ENCODE measurements around the gene VIM. TPM values are rescaled to one million over a fixed set of nuclear protein-coding genes. Genes with fewer than 3 reads are reported as not detected.

VIM gene
- total and polyA plus RNA-seq, 4 donors, result 800 to 1,640 (median 1,361) TPM

DNA sequence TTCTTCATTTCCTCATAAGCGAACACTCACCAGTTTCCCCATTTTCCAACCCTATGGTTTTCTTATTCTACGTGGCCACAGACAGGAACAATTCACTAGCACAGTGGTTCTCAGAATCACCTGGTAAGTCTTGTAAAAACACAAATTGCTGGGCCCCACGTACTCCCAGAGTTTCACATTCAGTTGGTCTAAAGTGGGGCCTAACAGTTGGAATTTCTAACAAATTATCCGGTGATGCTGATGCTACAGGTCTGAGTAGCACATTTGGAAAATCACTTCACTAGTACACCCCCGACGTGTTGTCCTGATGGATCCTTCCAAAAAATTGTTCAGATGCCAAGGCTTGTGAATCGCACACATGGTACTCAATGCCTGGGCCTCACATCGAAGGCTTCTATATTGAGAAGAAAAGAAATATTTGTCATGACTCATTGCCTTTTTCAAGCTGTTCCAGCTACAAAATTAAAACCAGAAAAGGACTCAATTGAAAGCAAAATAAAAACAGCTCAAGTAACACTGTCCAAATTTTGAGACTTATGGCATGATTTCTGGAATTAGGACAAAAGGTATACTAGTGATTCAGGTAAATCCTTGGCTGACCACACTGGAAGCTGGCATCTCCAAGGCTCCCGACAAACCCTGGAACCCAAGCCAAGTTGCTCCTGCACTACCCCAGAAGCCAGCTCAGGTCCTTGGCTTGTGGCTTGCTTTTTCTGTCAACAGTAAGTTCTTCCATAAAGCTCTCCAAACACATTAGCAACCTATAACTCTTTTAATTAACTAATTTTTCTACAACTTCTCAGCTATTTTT lies 12.9 kb upstream of the VIM start:
- TF ChIP-seq, protein P1, sequence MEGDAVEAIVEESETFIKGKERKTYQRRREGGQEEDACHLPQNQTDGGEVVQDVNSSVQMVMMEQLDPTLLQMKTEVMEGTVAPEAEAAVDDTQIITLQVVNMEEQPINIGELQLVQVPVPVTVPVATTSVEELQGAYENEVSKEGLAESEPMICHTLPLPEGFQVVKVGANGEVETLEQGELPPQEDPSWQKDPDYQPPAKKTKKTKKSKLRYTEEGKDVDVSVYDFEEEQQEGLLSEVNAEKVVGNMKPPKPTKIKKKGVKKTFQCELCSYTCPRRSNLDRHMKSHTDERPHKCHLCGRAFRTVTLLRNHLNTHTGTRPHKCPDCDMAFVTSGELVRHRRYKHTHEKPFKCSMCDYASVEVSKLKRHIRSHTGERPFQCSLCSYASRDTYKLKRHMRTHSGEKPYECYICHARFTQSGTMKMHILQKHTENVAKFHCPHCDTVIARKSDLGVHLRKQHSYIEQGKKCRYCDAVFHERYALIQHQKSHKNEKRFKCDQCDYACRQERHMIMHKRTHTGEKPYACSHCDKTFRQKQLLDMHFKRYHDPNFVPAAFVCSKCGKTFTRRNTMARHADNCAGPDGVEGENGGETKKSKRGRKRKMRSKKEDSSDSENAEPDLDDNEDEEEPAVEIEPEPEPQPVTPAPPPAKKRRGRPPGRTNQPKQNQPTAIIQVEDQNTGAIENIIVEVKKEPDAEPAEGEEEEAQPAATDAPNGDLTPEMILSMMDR (IDR thresholded peaks at IDR 0.05; ENCODE audit: control extremely low read depth, extremely low read depth), result no peak
- H3K27ac ChIP-seq (ENCODE audit: low read depth in 1 of 2, low read length in 1 of 2), result peak overlapping the region in 1 of 2 donors; percentile 88
- H3K36me3 ChIP-seq (ENCODE audit: control insufficient read depth in 4 of 4, insufficient read depth in 4 of 4, low read length in 4 of 4), result no peaks in the 10 kb centered on the region
- DNase-seq (no peak), ATAC-seq (ENCODE audit: insufficient read depth, low FRiP score) (no peak)
- no peak overlapping the region for H3K9ac ChIP-seq (ENCODE audit: insufficient read depth in 1 of 2, low read length in 2 of 2)
- H3K4me3 ChIP-seq, result no peak overlapping the region
- WGBS, 2 donors, result 68 to 71% methylated on average over 9 of the region's 9 CpGs
- H3K9me3 ChIP-seq (ENCODE audit: control insufficient read depth in 4 of 4, insufficient read depth in 3 of 4, low read length in 3 of 4), result no peaks in the 10 kb centered on the region
- peaks cover 0 to 5% (median 4%) of the 10 kb centered on the region in 5 donors for H3K4me1 ChIP-seq (ENCODE audit: control insufficient read depth in 5 of 5, insufficient read depth in 5 of 5, low read length in 5 of 5)
- no peaks in the 10 kb centered on the region for H3K27me3 ChIP-seq (ENCODE audit: control insufficient read depth in 3 of 3, insufficient read depth in 3 of 3, low read length in 2 of 3)

DNA sequence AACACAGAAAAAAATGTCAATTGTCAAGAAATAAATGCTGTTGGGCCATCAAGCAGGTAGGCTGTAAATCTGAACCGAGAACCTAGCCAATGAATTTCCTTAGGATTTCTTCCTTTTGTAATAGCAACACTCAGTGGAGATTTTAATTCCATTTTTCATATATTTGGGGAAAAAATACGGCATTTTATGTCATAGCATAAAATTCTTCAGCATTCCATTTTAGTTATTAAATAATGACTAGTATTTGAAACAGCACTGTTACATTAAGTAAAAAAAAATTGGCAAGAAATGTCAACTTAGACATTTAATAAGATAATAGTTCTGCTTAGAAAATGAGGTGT lies 12.3 kb upstream of the VIM start:
- no peaks in the 10 kb centered on the region for H3K36me3 ChIP-seq (ENCODE audit: control insufficient read depth in 4 of 4, insufficient read depth in 4 of 4, low read length in 4 of 4)
- H3K4me1 ChIP-seq (ENCODE audit: control insufficient read depth in 5 of 5, insufficient read depth in 5 of 5, low read length in 5 of 5), result peaks cover 0 to 5% (median 0%) of the 10 kb centered on the region in 5 donors
- H3K27ac ChIP-seq (ENCODE audit: low read depth in 1 of 2, low read length in 1 of 2), result no peak overlapping the region
- no peak overlapping the region for H3K4me3 ChIP-seq
- WGBS, 2 donors, result 86 to 90% methylated on average over 2 of the region's 2 CpGs
- ATAC-seq (ENCODE audit: insufficient read depth, low FRiP score) (no peak), DNase-seq (no peak)
- H3K9me3 ChIP-seq (ENCODE audit: control insufficient read depth in 4 of 4, insufficient read depth in 3 of 4, low read length in 3 of 4), result no peaks in the 10 kb centered on the region
- H3K27me3 ChIP-seq (ENCODE audit: control insufficient read depth in 3 of 3, insufficient read depth in 3 of 3, low read length in 2 of 3), result no peaks in the 10 kb centered on the region
- H3K9ac ChIP-seq (ENCODE audit: insufficient read depth in 1 of 2, low read length in 2 of 2), result no peak overlapping the region
- TF ChIP-seq, protein P1 (IDR thresholded peaks at IDR 0.05; ENCODE audit: control extremely low read depth, extremely low read depth), result no peak

DNA sequence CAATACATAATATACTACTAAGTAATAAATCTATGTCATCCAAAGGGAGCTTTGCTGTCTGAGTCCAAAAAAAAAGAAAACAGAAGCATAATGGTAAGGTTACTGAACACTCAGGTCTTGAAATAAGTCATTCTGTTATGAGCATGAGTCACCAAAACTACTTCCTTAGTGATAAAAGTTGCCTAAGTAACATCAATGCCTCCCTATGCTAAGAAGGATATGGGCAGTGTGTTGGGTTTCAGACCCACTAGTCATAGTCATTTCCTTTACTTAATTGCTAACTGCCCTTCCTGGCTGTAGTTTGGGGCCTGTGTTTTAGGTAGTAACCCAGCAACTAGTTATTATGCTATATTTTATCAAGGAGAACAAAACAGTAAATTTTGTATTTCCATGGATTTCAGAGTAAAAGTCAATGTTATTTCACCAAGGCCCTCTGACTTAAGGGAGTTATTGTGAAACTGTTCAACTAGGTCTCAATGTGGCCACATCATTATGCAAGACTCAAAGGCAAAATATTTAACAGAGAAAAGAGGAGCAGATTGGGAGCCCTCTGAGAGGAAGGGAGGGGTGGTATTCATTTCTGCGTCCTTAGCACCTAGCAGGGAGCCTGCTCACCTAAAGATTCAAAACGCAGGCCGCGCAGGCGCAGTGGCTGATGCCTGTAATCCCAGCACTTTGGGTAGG lies 11.7 kb upstream of the VIM start:
- TF ChIP-seq, protein P1 (IDR thresholded peaks at IDR 0.05; ENCODE audit: control extremely low read depth, extremely low read depth), result no peak
- peak overlapping the region; percentile 60 to 95 for H3K27ac ChIP-seq (ENCODE audit: low read depth in 1 of 2, low read length in 1 of 2)
- H3K9ac ChIP-seq (ENCODE audit: insufficient read depth in 1 of 2, low read length in 2 of 2), result peak overlapping the region in 1 of 2 donors; percentile 24

More for the DNA sequence above, 11.7 kb upstream of the VIM start:
- DNase-seq (peak in 2 of 3 donors; percentile 33 to 53), ATAC-seq (ENCODE audit: insufficient read depth, low FRiP score) (peak; percentile 86)
- H3K4me3 ChIP-seq, result no peak overlapping the region
- H3K4me1 ChIP-seq (ENCODE audit: control insufficient read depth in 5 of 5, insufficient read depth in 5 of 5, low read length in 5 of 5), result peaks cover 0 to 5% (median 0%) of the 10 kb centered on the region in 5 donors
- WGBS, 2 donors, result 71 to 78% methylated on average over 5 of the region's 5 CpGs
- no peaks in the 10 kb centered on the region for H3K9me3 ChIP-seq (ENCODE audit: control insufficient read depth in 4 of 4, insufficient read depth in 3 of 4, low read length in 3 of 4)
- no peaks in the 10 kb centered on the region for H3K27me3 ChIP-seq (ENCODE audit: control insufficient read depth in 3 of 3, insufficient read depth in 3 of 3, low read length in 2 of 3)
- no peaks in the 10 kb centered on the region for H3K36me3 ChIP-seq (ENCODE audit: control insufficient read depth in 4 of 4, insufficient read depth in 4 of 4, low read length in 4 of 4)

All from lung (tissue), 12 donors.